ENCODE measurements around the gene MACROD1. TPM values are rescaled to one million over a fixed set of nuclear protein-coding genes. Genes with fewer than 3 reads are reported as not detected.

Gene MACROD1
- total RNA-seq, 5 donors from 2014 or later (not counting 1 experiment from before 2014, with no cell fraction given): 6.0 to 14.8 (median 10.4) TPM

DNA sequence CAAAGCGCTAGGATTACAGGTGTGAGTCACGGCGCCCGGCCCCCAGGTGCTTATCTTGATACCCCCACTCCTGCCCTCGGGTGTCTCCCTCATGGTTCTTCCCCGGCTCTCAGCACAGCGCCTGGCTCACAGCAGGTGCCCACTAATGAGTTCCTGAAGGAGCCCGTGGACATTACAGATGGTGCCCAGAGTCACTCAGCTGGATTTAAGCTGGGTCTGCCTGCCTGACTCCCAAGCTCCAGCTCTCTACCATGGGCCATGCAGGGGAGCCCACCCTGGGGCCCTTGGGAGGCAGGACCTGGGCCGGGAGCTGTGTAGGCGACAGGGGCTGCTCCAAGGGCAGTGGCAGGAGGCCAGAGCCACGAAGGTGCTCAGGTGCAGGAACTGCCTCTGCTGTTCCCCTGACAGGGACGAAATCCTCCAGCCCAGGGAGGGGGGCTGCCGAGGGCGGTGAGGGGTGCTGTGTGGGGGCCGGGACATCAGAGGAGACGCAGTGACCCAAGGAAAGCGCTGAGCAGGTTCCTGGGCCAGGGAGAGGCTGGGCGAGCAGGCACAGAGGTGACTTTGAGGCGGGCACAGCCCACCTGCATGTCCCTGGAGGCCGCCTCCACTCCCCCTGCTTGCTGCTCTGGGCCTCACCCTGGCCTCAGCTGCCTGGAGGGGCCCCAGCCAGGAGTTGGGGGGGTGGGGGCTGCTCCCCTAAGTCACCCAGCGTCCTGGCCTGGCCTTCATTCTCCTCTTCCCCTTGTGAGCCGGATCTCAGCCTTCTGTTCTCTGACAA is 144.7 kb downstream of the MACROD1 start:
- H3K36me3 ChIP-seq (ENCODE audit: control insufficient read depth in 2 of 2, extremely low read depth in 1 of 2, insufficient read depth in 1 of 2, low read length in 1 of 2): no peaks in the 10 kb centered on the region
- Mint-ChIP-seq H3K9me3 (no peaks in the 10 kb centered on the region), H3K4me1 (no peaks in the 10 kb centered on the region), H3K4me3 (no peak overlapping the region), H3K36me3 (no peaks in the 10 kb centered on the region), H3K27ac (no peak overlapping the region), H3K27me3 (no peaks in the 10 kb centered on the region)
- CTCF ChIA-PET: no interaction called here
- H3K4me1 ChIP-seq (ENCODE audit: control insufficient read depth in 1 of 2, extremely low read depth in 1 of 2, insufficient read depth in 2 of 2, low read length in 2 of 2): no peaks in the 10 kb centered on the region
- POLR2A ChIA-PET: no interaction called here
- H3K4me3 ChIP-seq (ENCODE audit: control insufficient read depth in 1 of 2, extremely low read depth in 1 of 2, low read length in 1 of 2): no peak overlapping the region
- ATAC-seq (replicated peaks in 1 of 4) (no peak), DNase-seq (no peak)
- 86% methylated on average over 14 of the region's 22 CpGs for WGBS (ENCODE audit: insufficient coverage)
- peaks cover 0 to 7% of the 10 kb centered on the region in 2 experiments for H3K27me3 ChIP-seq (replicated peaks in 1 of 2; ENCODE audit: control insufficient read depth in 2 of 2, extremely low read depth in 1 of 2, insufficient read depth in 2 of 2, low read length in 1 of 2)
- no peak overlapping the region for H3K27ac ChIP-seq (ENCODE audit: low read length)
- H3K9me3 ChIP-seq: no peaks in the 10 kb centered on the region

GRCh38 chr11:64019106-64020037 is 146.5 kb downstream of the MACROD1 start:
- no peaks in the 10 kb centered on the region for H3K36me3 ChIP-seq (ENCODE audit: control insufficient read depth in 2 of 2, extremely low read depth in 1 of 2, insufficient read depth in 1 of 2, low read length in 1 of 2)
- H3K4me3 Mint-ChIP-seq: no peak overlapping the region
- no peaks in the 10 kb centered on the region for H3K9me3 Mint-ChIP-seq
- no peaks in the 10 kb centered on the region for H3K4me1 ChIP-seq (ENCODE audit: control insufficient read depth in 1 of 2, extremely low read depth in 1 of 2, insufficient read depth in 2 of 2, low read length in 2 of 2)
- no peak overlapping the region for H3K27ac Mint-ChIP-seq
- H3K36me3 Mint-ChIP-seq: no peaks in the 10 kb centered on the region
- no peaks in the 10 kb centered on the region for H3K9me3 ChIP-seq
- DNase-seq (no peak), ATAC-seq (replicated peaks in 1 of 4) (no peak)
- H3K4me3 ChIP-seq (ENCODE audit: control insufficient read depth in 1 of 2, extremely low read depth in 1 of 2, low read length in 1 of 2): no peak overlapping the region
- peaks cover 0 to 7% of the 10 kb centered on the region in 2 experiments for H3K27me3 ChIP-seq (replicated peaks in 1 of 2; ENCODE audit: control insufficient read depth in 2 of 2, extremely low read depth in 1 of 2, insufficient read depth in 2 of 2, low read length in 1 of 2)
- 85% methylated on average over 20 of the region's 27 CpGs for WGBS (ENCODE audit: insufficient coverage)
- H3K27me3 Mint-ChIP-seq: no peaks in the 10 kb centered on the region
- H3K27ac ChIP-seq (ENCODE audit: low read length): no peak overlapping the region
- ChIA-PET POLR2A (no interaction called here), CTCF (no interaction called here)
- H3K4me1 Mint-ChIP-seq: no peaks in the 10 kb centered on the region

- no peak overlapping the region for H3K27ac ChIP-seq (ENCODE audit: low read length)
- H3K36me3 ChIP-seq (ENCODE audit: control insufficient read depth in 2 of 2, extremely low read depth in 1 of 2, insufficient read depth in 1 of 2, low read length in 1 of 2): no peaks in the 10 kb centered on the region
- H3K27me3 ChIP-seq (replicated peaks in 1 of 2; ENCODE audit: control insufficient read depth in 2 of 2, extremely low read depth in 1 of 2, insufficient read depth in 2 of 2, low read length in 1 of 2): peaks cover 0 to 4% of the 10 kb centered on the region in 2 experiments
- CTCF ChIA-PET: no interaction called here
- H3K36me3 Mint-ChIP-seq: no peaks in the 10 kb centered on the region
- DNase-seq: no peak
- POLR2A ChIA-PET: no interaction called here
- no peaks in the 10 kb centered on the region for H3K4me1 ChIP-seq (ENCODE audit: control insufficient read depth in 1 of 2, extremely low read depth in 1 of 2, insufficient read depth in 2 of 2, low read length in 2 of 2)
- no peak overlapping the region for H3K4me3 ChIP-seq (ENCODE audit: control insufficient read depth in 1 of 2, extremely low read depth in 1 of 2, low read length in 1 of 2)
- H3K4me1 Mint-ChIP-seq: no peaks in the 10 kb centered on the region
- H3K9me3 ChIP-seq: no peaks in the 10 kb centered on the region
- no peaks in the 10 kb centered on the region for H3K9me3 Mint-ChIP-seq
- no peaks in the 10 kb centered on the region for H3K27me3 Mint-ChIP-seq
- H3K27ac Mint-ChIP-seq: no peak overlapping the region
- 83% methylated on average over 8 of the region's 8 CpGs for WGBS (ENCODE audit: insufficient coverage)
- ATAC-seq (replicated peaks in 1 of 4): no peak
- no peak overlapping the region for H3K4me3 Mint-ChIP-seq
Observed at GRCh38 chr11:64018310-64018709, 147.6 kb downstream of the MACROD1 start.

DNA sequence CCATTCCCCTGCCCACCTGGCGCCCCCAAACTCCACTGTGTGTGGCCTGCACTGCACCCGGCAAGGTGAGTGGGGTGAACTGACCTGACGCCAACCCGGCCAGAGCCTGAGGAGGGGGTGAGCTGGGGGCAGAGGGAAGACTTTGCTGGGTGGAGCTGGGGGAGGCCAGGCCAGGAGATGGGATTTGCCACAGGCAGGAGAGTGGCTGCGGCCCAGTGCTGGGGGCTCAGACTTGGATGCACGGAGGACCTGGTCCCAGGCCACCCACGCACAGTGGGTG is 148.0 kb downstream of the MACROD1 start:
- no peaks in the 10 kb centered on the region for H3K9me3 ChIP-seq
- CTCF ChIA-PET: no interaction called here
- H3K9me3 Mint-ChIP-seq: no peaks in the 10 kb centered on the region
- no peak for DNase-seq
- H3K27ac ChIP-seq (ENCODE audit: low read length): no peak overlapping the region
- WGBS (ENCODE audit: insufficient coverage): 94% methylated on average over 6 of the region's 7 CpGs
- no peak overlapping the region for H3K4me3 Mint-ChIP-seq
- POLR2A ChIA-PET: no interaction called here
- no peaks in the 10 kb centered on the region for H3K4me1 ChIP-seq (ENCODE audit: control insufficient read depth in 1 of 2, extremely low read depth in 1 of 2, insufficient read depth in 2 of 2, low read length in 2 of 2)
- H3K27me3 Mint-ChIP-seq: no peaks in the 10 kb centered on the region
- no peaks in the 10 kb centered on the region for H3K36me3 Mint-ChIP-seq
- ATAC-seq (replicated peaks in 1 of 4): no peak
- H3K36me3 ChIP-seq (ENCODE audit: control insufficient read depth in 2 of 2, extremely low read depth in 1 of 2, insufficient read depth in 1 of 2, low read length in 1 of 2): no peaks in the 10 kb centered on the region
- no peak overlapping the region for H3K4me3 ChIP-seq (ENCODE audit: control insufficient read depth in 1 of 2, extremely low read depth in 1 of 2, low read length in 1 of 2)
- H3K27me3 ChIP-seq (replicated peaks in 1 of 2; ENCODE audit: control insufficient read depth in 2 of 2, extremely low read depth in 1 of 2, insufficient read depth in 2 of 2, low read length in 1 of 2): peaks cover 0 to 4% of the 10 kb centered on the region in 2 experiments
- no peak overlapping the region for H3K27ac Mint-ChIP-seq
- no peaks in the 10 kb centered on the region for H3K4me1 Mint-ChIP-seq

- Mint-ChIP-seq H3K4me3 (no peak overlapping the region), H3K4me1 (no peaks in the 10 kb centered on the region), H3K27me3 (no peaks in the 10 kb centered on the region), H3K9me3 (peaks cover 0 to 2% (median 0%) of the 10 kb centered on the region in 3 donors), H3K36me3 (no peaks in the 10 kb centered on the region), H3K27ac (no peak overlapping the region)
- H3K4me1 ChIP-seq (ENCODE audit: control insufficient read depth in 1 of 2, extremely low read depth in 1 of 2, insufficient read depth in 2 of 2, low read length in 2 of 2): no peaks in the 10 kb centered on the region
- H3K27ac ChIP-seq (ENCODE audit: low read length): no peak overlapping the region
- H3K36me3 ChIP-seq (ENCODE audit: control insufficient read depth in 2 of 2, extremely low read depth in 1 of 2, insufficient read depth in 1 of 2, low read length in 1 of 2): no peaks in the 10 kb centered on the region
- CTCF ChIA-PET: no interaction called here
- POLR2A ChIA-PET: no interaction called here
- H3K4me3 ChIP-seq (ENCODE audit: control insufficient read depth in 1 of 2, extremely low read depth in 1 of 2, low read length in 1 of 2): no peak overlapping the region
- H3K27me3 ChIP-seq (replicated peaks in 1 of 2; ENCODE audit: control insufficient read depth in 2 of 2, extremely low read depth in 1 of 2, insufficient read depth in 2 of 2, low read length in 1 of 2): peaks cover 0 to 3% of the 10 kb centered on the region in 2 experiments
- no peaks in the 10 kb centered on the region for H3K9me3 ChIP-seq
- WGBS (ENCODE audit: insufficient coverage): 90% methylated on average over 27 of the region's 35 CpGs
- DNase-seq (no peak), ATAC-seq (replicated peaks in 1 of 4) (no peak)
Observed at GRCh38 chr11:64015935-64016845, 149.7 kb downstream of the MACROD1 start.

DNA sequence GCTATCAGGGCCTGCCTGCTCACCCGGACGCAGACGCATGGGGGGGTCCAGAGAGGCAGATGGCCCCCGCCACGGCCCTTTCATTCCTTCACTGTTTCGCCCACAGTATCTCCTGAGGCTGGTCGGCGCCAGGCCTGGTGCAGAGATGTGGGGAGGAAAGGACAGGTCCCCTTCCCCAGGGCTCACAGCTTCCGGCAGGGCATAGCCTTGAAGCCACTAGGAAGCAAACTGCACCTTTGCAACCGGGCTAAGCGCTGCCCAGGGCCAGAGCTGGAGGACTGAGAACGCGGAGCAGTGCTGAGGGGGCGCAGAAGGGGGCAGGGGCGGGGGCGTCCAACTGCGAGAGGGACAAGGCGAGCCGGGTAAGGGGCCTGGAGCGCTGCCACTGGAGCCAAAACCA is 150.4 kb downstream of the MACROD1 start:
- no peak for DNase-seq
- H3K36me3 Mint-ChIP-seq: no peaks in the 10 kb centered on the region

More for the DNA sequence above, 150.4 kb downstream of the MACROD1 start:
- POLR2A ChIA-PET: no interaction called here
- no peak for ATAC-seq (replicated peaks in 1 of 4)
- no peak overlapping the region for H3K4me3 Mint-ChIP-seq
- no peaks in the 10 kb centered on the region for H3K4me1 ChIP-seq (ENCODE audit: control insufficient read depth in 1 of 2, extremely low read depth in 1 of 2, insufficient read depth in 2 of 2, low read length in 2 of 2)
- H3K4me3 ChIP-seq (ENCODE audit: control insufficient read depth in 1 of 2, extremely low read depth in 1 of 2, low read length in 1 of 2): no peak overlapping the region
- no peak overlapping the region for H3K27ac Mint-ChIP-seq
- peaks cover 0 to 9% (median 0%) of the 10 kb centered on the region in 3 donors for H3K9me3 Mint-ChIP-seq
- WGBS (ENCODE audit: insufficient coverage): 80% methylated on average over 17 of the region's 20 CpGs
- H3K27ac ChIP-seq (ENCODE audit: low read length): no peak overlapping the region
- H3K36me3 ChIP-seq (ENCODE audit: control insufficient read depth in 2 of 2, extremely low read depth in 1 of 2, insufficient read depth in 1 of 2, low read length in 1 of 2): no peaks in the 10 kb centered on the region
- peaks cover 0 to 7% of the 10 kb centered on the region in 2 experiments for H3K27me3 ChIP-seq (replicated peaks in 1 of 2; ENCODE audit: control insufficient read depth in 2 of 2, extremely low read depth in 1 of 2, insufficient read depth in 2 of 2, low read length in 1 of 2)
- H3K4me1 Mint-ChIP-seq: no peaks in the 10 kb centered on the region
- no peaks in the 10 kb centered on the region for H3K27me3 Mint-ChIP-seq
- H3K9me3 ChIP-seq: no peaks in the 10 kb centered on the region
- CTCF ChIA-PET: no interaction called here
